PC-3 (cell line): ENCODE data around the gene YWHAG.

ENCODE experiments used
- EZH2 ChIP-seq: fragments of 300-600 bp; sonication (generic); IDR thresholded peaks from one replicate; pipeline ENCODE4 v1.6.1; 2017; ENCODE audit warnings: antibody characterized with exemption, mild to moderate bottlenecking, low read length; ENCODE audit not compliant: unreplicated experiment
- EZH2phosphoT487 ChIP-seq: fragments of 300-600 bp; sonication (generic); IDR thresholded peaks from 2 replicates; pipeline ENCODE4 v1.6.1; 2018; ENCODE audit warnings: mild to moderate bottlenecking, antibody characterized with exemption, low read length, borderline replicate concordance
- TF ChIP-seq, protein P1 (sequence below): fragments of 300-600 bp; sonication (generic); conservative IDR thresholded peaks from 2 replicates; pipeline ENCODE4 v1.5.1; 2017; ENCODE audit warnings: antibody characterized with exemption, low read depth, mild to moderate bottlenecking, low read length

DNA sequence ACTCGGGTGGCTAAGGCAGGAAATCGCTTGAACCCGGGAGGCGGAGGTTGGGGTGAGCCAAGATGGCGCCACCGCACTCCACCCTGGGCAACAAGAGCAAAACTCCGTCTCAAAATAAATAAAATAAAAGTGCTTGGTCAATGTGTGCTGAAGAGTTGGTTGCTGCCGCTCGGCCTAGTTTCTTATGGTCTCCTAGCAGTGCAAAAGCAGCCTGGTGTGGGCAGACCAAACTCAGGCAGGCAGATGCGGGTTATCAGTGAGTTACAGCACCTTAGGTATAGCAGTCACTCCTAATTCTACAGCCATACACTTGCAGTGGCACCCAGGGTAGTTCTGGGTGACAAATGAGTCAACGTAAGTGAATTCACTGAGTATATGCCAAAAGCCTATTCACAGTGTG lies 33.7 kb downstream of the YWHAG start:
- TF ChIP-seq, protein P1, sequence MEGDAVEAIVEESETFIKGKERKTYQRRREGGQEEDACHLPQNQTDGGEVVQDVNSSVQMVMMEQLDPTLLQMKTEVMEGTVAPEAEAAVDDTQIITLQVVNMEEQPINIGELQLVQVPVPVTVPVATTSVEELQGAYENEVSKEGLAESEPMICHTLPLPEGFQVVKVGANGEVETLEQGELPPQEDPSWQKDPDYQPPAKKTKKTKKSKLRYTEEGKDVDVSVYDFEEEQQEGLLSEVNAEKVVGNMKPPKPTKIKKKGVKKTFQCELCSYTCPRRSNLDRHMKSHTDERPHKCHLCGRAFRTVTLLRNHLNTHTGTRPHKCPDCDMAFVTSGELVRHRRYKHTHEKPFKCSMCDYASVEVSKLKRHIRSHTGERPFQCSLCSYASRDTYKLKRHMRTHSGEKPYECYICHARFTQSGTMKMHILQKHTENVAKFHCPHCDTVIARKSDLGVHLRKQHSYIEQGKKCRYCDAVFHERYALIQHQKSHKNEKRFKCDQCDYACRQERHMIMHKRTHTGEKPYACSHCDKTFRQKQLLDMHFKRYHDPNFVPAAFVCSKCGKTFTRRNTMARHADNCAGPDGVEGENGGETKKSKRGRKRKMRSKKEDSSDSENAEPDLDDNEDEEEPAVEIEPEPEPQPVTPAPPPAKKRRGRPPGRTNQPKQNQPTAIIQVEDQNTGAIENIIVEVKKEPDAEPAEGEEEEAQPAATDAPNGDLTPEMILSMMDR, result no peak
- TF ChIP-seq EZH2phosphoT487, result no peak
- no peak for TF ChIP-seq EZH2
